Neutrophil (primary cell): ENCODE data around the gene CHD9.

Experiments
- H3K27ac ChIP-seq: fragments of 200-600 bp; sonication (generic); 2 replicates; pipeline ENCODE4 v1.5.1; 2016; ENCODE audit warnings: mild to moderate bottlenecking, moderate library complexity
- H3K27me3 ChIP-seq: fragments of 200-600 bp; sonication (generic); 2 replicates; pipeline ENCODE4 v1.6.0; 2016; ENCODE audit warnings: mild to moderate bottlenecking
- H3K36me3 ChIP-seq: fragments of 200-600 bp; sonication (generic); 2 replicates; pipeline ENCODE4 v1.5.1; 2017
- H3K4me1 ChIP-seq, 2 experiments: fragments of 200-600 bp in 1 of 2; sonication (generic) in 1 of 2; 1 replicate in 1 of 2; 2 replicates in 1 of 2; pipeline versions ENCODE4 v1.5.1 to v1.6.1; 2013 to 2016; ENCODE audit warnings: low read depth in 1 of 2, low read length in 1 of 2, mild to moderate bottlenecking in 1 of 2, moderate library complexity in 1 of 2; ENCODE audit not compliant: control insufficient read depth in 1 of 2, insufficient read depth in 1 of 2
- H3K4me3 ChIP-seq, 2 experiments: fragments of 200-600 bp in 1 of 2; sonication (generic) in 1 of 2; 1 replicate in 1 of 2; 2 replicates in 1 of 2; pipeline ENCODE4 v1.5.1; 2013 to 2016; ENCODE audit warnings: low read depth in 1 of 2, low read length in 1 of 2, mild to moderate bottlenecking in 1 of 2, moderate library complexity in 1 of 2
- H3K9me3 ChIP-seq: fragments of 200-600 bp; sonication (generic); 2 replicates; pipeline ENCODE4 v1.5.1; 2016
- CTCF ChIP-seq: fragments of 200-600 bp; sonication (generic); IDR thresholded peaks from 2 replicates; pipeline ENCODE4 v1.5.1; 2016; ENCODE audit warnings: antibody characterized with exemption

CHD9 gene

DNA sequence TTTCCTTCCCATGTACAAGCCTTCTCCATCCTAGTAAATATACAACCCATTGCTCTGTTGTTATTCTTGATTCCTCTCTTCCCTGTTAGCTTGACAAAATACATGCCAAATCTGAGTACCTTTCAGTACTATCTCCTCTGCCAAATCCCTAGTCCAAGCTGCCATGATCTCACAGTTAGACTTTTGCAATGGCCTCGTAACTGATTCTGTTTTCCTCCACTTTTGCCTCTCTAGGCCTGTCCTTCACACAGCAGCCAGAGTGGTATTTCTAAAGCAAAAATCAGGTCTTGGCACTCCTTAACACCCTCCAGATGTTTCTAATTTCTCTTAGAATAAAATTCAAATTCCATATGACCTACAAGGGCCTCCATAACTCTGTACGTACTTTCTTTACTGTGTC, 226.5 kb downstream of the CHD9 start:
- Histone ChIP-seq H3K9me3 (no peaks in the 10 kb centered on the region), H3K36me3 (peaks cover 15% of the 10 kb centered on the region), H3K4me3 (no peak overlapping the region), H3K27me3 (no peaks in the 10 kb centered on the region), H3K4me1 (no peaks in the 10 kb centered on the region), H3K27ac (no peak overlapping the region)
- TF ChIP-seq CTCF, result no peak

DNA sequence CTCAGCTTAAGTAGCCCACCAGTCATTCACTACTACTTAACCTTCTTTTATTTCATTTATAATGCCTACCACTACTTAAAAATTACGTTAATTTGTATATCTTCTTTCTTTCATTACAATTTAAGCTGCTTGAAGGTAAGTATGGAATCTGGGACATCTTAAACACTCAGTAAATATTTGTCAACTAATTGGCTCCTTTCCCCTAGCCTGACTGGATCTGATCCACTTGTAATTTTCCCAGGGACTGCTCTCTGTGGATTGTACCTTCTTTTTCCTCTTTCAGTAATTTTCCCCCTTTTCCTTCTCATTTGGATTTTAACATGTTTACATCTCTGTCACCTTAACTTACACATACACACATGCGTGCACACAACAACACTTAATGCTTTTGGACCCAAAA, 227.1 kb downstream of the CHD9 start:
- no peak for TF ChIP-seq CTCF
- H3K4me1 ChIP-seq, result no peaks in the 10 kb centered on the region
- H3K9me3 ChIP-seq, result no peaks in the 10 kb centered on the region
- no peaks in the 10 kb centered on the region for H3K27me3 ChIP-seq
- H3K36me3 ChIP-seq, result peaks cover 17% of the 10 kb centered on the region
- H3K4me3 ChIP-seq, result no peak overlapping the region
- H3K27ac ChIP-seq, result no peak overlapping the region

GRCh38 chr16:53282328-53282727, 227.5 kb downstream of the CHD9 start:
- Histone ChIP-seq H3K9me3 (no peaks in the 10 kb centered on the region), H3K4me3 (no peak overlapping the region), H3K27me3 (no peaks in the 10 kb centered on the region), H3K4me1 (no peaks in the 10 kb centered on the region), H3K27ac (no peak overlapping the region), H3K36me3 (peaks cover 17% of the 10 kb centered on the region)
- no peak for TF ChIP-seq CTCF

DNA sequence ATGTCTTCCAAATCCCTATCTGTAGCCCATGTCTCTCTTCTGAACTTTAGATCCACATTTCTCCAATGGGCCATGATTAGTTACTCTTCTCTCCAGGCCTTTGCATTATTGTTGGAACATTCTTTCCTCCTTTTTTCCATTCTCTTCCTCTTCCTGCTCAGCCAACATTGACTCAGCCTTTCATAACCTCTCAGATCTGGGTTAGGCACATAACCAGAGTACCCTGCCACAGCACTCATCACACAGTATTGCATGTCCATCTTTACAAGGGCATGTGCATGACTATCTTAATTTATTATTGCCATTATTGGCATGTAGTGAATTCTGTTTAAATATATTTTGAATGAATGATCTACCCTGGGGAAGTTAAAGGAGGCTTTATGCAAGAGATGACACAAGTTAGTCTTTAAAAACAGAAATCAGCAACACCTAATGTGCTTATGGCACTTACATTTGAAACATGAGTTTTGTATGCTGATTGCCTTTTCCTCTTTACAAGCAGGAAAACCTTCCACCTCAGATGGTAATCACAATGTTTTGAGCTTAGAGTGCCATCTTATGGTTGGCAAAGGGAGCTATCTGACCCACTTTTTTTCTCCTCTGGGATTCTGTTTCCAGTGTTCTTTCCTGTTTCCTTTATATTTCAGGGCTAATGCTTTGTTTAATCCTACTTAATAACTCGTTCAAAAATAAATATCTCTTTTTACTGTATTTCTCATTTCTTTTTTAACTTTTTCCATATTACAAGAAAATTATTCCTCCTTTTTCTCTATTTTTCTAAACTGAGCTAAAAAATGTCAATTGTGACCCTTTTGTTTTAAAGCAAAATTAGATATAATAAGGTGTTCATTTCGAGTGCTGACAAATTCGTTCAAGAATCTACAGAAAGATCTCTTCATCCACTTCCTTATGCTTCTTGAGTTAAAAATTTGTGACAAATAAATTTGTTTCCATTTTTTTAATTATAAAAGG, 228.5 kb downstream of the CHD9 start:
- Histone ChIP-seq H3K4me3 (no peak overlapping the region), H3K9me3 (no peaks in the 10 kb centered on the region), H3K27me3 (no peaks in the 10 kb centered on the region), H3K36me3 (peaks cover 25% of the 10 kb centered on the region), H3K27ac (no peak overlapping the region), H3K4me1 (no peaks in the 10 kb centered on the region)
- TF ChIP-seq CTCF, result no peak

DNA sequence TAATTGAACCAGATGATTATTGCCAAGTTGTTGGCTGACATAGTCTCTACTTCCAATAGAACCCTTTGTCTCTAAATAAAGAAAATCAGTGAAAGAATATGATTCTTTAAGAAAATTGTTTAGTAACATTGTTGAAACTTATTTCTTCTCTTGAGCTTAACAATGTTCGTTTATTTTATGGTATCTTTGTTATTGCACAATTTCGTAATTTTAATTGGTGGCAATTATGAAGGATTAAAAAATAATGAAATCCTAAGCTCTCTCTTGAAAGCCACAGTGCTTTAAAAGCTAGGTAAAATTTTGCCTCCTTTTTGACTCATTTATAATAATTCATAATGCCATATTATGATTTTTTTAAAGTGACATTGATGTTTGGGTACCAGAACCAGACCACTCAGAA, 230.4 kb downstream of the CHD9 start:
- no peak for TF ChIP-seq CTCF
- no peaks in the 10 kb centered on the region for H3K9me3 ChIP-seq
- no peak overlapping the region for H3K4me3 ChIP-seq
- H3K27me3 ChIP-seq, result no peaks in the 10 kb centered on the region
- H3K4me1 ChIP-seq, result no peaks in the 10 kb centered on the region
- peaks cover 40% of the 10 kb centered on the region for H3K36me3 ChIP-seq
- no peak overlapping the region for H3K27ac ChIP-seq
